ENCODE measurements around the gene BOLA2B.

GRCh38 chr16:30149250-30149930 is 44.1 kb downstream of the BOLA2B start:
- TF ChIP-seq TSHZ2 (CRISPR knock-in tag; IDR thresholded peaks at IDR 0.05): no peak
- TF ChIP-seq TCF4 (CRISPR knock-in tag; IDR thresholded peaks at IDR 0.05; ENCODE audit: borderline replicate concordance): no peak
- no peak for TF ChIP-seq PATZ1 (CRISPR knock-in tag; IDR thresholded peaks at IDR 0.05; ENCODE audit: borderline replicate concordance)
- no peak for TF ChIP-seq ZFP3 (CRISPR knock-in tag; IDR thresholded peaks at IDR 0.05)
- no peak for TF ChIP-seq RARB (CRISPR knock-in tag; IDR thresholded peaks at IDR 0.05)
- TF ChIP-seq ZNF565 (CRISPR knock-in tag; conservative IDR thresholded peaks at IDR 0.05; ENCODE audit: low read depth): no peak
